ENCODE measurements around the gene GCSH.

DNA sequence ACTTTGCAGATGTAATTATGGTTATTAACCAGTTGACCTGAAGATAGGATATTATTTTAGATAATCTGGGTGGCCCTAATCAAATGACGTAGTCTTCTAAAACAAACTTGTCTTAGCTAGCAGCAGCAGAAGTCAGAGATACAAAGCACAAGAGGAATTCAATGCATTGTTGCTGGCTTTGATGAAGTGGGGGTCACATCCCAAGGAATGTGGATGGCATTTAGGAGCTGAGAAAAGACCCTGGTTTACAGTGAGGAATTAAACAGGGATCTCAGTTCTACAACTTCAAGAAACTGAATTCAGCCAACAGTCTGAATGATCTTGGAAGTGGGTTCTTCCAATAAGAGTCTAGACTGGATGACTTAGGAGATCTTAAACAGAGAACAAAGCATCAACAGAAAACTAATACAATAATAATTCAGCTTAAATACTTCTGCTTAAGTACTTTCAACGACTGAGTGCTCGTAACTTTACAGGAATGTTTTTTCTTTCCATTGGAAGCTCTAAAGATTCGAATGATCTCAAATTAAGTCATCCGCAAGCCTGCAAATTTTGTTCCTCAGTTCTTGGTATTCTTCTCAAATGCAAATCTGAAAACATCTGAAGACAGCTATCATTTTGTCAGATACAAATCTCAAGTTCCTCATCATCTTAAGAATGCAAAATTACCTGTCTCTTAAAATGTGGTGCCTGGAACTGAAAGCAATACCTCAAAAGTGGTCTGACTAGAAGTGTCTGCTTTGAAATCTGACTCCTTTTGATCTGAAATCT lies 22.4 kb downstream of the GCSH start:
- TF ChIP-seq, protein P1, sequence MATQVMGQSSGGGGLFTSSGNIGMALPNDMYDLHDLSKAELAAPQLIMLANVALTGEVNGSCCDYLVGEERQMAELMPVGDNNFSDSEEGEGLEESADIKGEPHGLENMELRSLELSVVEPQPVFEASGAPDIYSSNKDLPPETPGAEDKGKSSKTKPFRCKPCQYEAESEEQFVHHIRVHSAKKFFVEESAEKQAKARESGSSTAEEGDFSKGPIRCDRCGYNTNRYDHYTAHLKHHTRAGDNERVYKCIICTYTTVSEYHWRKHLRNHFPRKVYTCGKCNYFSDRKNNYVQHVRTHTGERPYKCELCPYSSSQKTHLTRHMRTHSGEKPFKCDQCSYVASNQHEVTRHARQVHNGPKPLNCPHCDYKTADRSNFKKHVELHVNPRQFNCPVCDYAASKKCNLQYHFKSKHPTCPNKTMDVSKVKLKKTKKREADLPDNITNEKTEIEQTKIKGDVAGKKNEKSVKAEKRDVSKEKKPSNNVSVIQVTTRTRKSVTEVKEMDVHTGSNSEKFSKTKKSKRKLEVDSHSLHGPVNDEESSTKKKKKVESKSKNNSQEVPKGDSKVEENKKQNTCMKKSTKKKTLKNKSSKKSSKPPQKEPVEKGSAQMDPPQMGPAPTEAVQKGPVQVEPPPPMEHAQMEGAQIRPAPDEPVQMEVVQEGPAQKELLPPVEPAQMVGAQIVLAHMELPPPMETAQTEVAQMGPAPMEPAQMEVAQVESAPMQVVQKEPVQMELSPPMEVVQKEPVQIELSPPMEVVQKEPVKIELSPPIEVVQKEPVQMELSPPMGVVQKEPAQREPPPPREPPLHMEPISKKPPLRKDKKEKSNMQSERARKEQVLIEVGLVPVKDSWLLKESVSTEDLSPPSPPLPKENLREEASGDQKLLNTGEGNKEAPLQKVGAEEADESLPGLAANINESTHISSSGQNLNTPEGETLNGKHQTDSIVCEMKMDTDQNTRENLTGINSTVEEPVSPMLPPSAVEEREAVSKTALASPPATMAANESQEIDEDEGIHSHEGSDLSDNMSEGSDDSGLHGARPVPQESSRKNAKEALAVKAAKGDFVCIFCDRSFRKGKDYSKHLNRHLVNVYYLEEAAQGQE (IDR thresholded peaks at IDR 0.05; ENCODE audit: insufficient read depth in 1 of 2, low read depth in 2 of 2, low read length in 1 of 2), result no peak
- TF ChIP-seq, protein P2, sequence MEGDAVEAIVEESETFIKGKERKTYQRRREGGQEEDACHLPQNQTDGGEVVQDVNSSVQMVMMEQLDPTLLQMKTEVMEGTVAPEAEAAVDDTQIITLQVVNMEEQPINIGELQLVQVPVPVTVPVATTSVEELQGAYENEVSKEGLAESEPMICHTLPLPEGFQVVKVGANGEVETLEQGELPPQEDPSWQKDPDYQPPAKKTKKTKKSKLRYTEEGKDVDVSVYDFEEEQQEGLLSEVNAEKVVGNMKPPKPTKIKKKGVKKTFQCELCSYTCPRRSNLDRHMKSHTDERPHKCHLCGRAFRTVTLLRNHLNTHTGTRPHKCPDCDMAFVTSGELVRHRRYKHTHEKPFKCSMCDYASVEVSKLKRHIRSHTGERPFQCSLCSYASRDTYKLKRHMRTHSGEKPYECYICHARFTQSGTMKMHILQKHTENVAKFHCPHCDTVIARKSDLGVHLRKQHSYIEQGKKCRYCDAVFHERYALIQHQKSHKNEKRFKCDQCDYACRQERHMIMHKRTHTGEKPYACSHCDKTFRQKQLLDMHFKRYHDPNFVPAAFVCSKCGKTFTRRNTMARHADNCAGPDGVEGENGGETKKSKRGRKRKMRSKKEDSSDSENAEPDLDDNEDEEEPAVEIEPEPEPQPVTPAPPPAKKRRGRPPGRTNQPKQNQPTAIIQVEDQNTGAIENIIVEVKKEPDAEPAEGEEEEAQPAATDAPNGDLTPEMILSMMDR (IDR thresholded peaks at IDR 0.05), result no peak
- no peak for TF ChIP-seq POLR2AphosphoS5 (IDR thresholded peaks at IDR 0.05; ENCODE audit: low read depth, low read length)
